CD4-positive, alpha-beta T cell treated with Interleukin-15 for 1 hour (primary cell): ENCODE results near the gene PKD2L1.
"Not testable (repeated sequence)": the region's sequence is repeated elsewhere in the genome, so short reads cannot be mapped to it uniquely, and the experiment has no call there.

Source experiments
- DNase-seq: peaks from one replicate; pipeline ENCODE4 v3.0.0-alpha.2; 2020

The PKD2L1 gene

GRCh38 chr10:100330079-100330478 is at the start of gene PKD2L1:
Gene PKD2L1 (minus strand): TSS chr10:100330228. CDS start chr10:100330103, 125 bp downstream.
- DNase-seq, result no peak

DNA sequence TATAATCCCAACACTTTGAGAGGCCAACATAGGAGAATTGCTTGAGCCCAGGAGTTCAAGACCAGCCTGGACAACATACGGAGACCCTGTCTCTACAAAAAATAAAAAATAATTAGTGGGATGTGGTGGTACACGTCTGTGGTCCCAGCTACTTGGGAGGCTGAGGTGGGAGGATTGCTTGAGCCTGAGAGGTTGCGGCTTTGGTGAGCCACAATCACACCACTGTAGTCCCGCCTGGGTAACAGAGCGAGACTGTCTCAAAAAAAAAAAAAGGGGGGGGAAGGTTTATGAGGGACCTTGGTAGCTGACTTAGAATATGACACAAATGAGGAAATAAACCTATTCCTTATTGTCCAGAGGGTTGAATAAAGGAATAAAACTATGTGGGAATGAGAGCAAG is 47.8 kb upstream of the PKD2L1 start:
- no peak for DNase-seq

DNA sequence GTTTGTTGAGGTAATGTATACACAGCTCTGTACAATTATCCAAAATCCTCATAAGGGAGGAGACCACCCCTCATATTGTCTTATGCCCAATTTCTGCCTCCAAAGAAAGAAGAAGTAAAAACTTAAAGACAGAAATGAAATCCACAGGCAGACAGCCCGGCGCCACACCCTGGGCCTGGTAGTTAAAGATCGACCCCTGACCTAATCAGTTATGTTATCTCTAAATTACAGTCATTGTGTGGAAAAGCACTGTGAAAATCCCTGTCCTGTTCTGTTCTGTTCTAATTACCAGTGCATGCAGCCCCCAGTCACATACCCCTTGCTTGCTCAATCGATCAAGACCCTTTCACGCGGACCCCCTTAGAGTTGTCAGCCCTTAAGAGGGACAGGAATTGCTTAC is 46.6 kb upstream of the PKD2L1 start:
- not testable (repeated sequence) for DNase-seq

DNA sequence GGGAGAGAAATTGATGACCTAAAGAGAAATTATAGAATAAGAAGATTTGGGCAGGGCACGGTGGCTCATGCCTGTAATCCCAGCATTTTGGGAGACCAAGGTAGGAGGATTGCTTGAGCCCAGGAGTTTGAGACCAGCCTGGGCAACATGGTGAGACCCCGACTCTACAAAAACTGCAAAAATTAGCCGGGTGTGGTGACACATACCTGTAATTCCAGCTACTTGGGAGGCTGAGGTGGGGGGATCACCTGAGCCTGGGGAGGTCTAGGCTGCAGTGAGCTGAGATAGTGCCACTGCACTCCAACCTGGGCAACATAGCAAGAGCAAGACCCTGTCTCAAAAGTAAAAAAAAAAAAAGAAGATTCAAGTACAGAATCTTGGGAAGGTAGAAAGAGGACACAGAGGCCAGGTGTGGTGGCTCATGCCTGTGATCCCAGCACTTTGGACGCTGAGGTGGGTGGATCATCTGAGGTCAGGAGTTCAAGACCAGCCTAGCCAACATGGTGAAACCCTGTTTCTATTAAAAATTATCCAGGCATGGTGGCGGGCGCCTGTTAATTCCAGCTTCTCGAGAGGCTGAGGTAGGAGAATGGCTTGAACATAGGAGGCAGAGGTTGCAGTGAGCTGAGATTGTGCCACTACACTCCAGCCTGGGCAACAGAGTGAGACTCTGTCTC is 44.8 kb upstream of the PKD2L1 start:
- DNase-seq, result not testable (repeated sequence)

GRCh38 chr10:100374200-100374655 is 44.2 kb upstream of the PKD2L1 start:
- no peak for DNase-seq

DNA sequence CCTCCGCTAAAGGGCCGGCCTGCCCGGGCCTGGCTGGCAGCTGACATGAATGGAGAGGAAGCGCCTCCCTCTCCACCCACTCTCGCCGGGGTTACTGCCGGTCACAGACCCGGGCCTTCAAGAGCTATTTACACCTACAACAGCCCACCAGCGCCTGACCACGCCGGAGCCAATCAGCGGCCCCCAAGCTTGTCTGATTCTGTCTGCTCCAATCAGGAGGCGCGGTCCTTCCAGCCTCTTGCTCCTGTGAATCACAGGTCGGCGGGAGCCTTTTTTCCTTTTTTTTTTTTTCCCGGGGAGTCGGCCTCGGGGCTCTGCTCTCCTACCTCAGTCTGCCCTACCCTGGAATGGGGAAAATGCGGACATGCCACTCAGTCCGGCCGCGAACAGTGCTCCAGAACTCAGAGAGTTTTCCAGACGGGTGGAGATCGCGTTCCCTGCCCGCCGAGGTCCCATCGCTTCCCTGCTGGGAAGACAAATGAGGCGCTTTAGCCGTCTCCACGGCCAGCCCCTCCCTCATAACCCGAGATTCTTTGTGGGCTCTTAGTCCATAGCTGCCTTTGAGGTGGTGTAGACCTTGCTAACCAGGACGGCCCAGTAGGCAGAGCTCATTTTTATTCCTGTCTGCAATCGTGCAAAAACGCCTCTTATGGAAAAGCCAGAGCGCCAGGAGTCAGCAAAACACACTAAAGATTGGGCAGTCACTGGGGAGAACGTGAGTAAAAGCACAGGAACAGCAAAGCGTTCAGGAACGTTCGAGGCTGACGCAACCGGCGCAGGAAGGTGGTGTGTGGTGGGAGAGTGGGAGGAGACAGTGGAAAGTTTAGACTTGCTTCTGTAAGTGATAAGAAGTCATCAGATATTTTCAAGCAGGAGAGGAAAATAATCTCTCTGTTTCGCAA is 43.5 kb upstream of the PKD2L1 start:
- peak; percentile 93 for DNase-seq

DNA sequence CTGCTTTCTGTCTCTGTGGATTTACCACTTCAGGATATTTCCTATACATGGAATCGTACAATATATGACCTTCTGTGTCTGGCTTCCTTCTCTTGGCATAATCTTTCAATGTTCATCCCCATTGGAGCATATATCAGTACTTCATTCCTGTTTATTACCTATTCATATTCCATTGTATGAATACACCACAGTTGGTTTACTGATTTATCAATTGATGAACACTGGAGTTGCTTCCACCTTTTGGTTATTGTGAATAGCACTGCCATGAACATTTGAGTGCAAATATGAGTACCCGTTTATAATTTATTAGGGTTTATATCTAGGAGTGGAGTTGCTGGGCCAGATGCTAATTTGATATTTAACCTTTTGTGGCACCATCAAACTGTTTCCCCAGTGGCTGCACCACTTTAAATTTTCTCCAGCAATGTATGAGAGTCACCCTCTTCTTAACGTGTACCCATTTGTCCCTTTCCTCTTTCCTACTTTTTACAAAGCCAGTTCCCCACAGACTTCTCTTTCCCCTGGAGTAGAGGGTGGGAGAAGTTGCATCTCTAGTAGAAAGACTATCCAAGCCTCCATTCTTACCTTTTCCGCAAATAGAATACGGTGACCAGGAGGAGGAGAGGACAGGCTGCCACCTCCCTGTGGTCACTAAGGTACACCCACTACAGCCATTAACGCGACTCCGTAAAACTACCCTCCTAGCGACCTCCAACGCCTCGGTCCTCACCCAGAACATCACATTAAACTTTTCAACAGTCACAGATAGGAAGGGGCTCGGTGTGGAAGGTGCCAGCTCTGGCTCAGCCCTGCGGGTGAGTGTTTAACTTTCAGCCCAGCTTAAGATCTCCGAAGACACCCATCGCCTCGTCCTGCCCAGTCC is 42.6 kb upstream of the PKD2L1 start:
- DNase-seq, result no peak

DNA sequence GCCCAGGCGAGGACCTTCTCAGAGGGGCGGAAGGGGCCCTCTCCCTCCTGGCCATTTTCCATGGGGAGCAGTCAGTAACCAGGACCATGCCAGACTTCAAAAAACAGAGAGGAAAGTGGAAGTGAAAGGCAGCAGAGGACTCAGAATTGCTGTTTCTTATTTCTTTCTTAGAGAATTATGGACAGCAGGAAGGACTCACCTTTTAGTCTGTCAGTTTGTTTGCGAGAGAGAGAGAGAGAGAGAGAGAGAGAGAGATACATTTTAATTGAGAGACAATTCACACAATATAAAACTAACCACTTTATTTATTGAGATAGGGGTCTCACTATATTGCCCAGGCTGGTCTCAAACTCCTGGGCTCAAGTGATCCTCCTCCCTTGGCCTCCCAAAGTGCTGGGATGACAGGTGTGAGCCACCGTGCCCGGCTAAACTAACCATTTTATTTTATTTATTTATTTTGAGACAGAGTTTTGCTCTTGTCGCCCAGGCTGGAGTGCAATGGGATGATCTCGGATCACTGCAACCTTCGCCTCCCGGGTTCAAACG is 41.5 kb upstream of the PKD2L1 start:
- no peak for DNase-seq

DNA sequence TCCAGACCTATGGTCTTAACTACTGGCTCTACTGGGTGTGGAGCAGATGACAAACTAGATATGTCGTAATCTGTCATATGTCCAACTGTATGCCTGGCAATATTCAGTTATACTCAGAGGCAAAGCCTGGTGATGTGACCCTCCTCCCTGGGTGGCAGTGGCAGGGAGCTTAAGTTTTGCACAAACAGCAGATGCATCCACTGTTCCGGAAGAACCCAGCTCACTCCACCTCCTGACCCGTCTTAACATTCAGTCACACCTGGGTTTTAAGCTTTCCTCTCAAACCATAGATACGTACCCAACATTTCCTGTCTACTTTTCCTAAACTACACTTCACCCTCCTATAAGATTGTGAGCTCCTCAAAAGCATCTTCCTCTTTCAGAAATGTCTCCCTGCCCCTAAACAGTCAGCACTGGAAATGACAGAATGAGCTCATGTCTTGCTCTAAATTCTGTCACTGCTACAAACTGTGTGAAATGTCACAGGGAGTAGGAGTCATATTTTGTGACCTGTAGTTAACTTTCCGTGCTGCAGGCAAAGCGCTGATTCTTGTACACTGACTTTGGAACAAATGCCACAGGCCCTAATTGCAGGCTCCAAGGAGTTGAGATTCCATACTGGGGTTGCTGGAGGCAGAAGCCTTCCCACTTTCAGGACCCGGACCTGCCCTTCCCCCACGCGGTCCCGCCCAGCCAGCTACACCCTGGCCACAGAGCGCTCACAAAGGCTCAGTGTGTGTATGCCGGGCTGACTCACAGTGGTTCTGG is 40.9 kb upstream of the PKD2L1 start:
- DNase-seq, result peak; percentile 55

GRCh38 chr10:100368721-100369120 is 38.7 kb upstream of the PKD2L1 start:
- no peak for DNase-seq

- no peak for DNase-seq
These were observed 34.8 kb upstream of the PKD2L1 start for GRCh38 chr10:100364735-100365391.

GRCh38 chr10:100364175-100364574 is 34.1 kb upstream of the PKD2L1 start:
- DNase-seq, result no peak

GRCh38 chr10:100362570-100363496 is 32.8 kb upstream of the PKD2L1 start:
- no peak for DNase-seq

DNA sequence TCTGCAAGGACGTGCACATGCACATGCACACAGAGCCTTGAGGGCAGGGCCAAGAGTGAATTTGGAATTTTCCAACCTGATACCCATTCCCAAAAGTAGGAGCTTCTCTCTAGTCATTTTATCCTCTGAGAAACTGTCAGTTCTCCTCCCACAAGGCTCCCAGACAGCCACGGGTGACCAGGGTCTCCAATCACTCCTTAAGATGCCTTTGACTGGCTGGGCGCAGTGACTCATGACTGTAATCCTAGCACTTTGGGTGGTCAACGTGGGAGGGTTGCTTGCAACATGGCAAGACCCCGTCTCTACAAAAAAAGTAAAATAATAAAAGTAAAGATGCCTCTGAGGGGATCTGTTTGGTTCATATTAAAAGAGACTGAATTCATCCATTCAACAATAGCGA is 30.2 kb upstream of the PKD2L1 start:
- DNase-seq, result no peak

DNA sequence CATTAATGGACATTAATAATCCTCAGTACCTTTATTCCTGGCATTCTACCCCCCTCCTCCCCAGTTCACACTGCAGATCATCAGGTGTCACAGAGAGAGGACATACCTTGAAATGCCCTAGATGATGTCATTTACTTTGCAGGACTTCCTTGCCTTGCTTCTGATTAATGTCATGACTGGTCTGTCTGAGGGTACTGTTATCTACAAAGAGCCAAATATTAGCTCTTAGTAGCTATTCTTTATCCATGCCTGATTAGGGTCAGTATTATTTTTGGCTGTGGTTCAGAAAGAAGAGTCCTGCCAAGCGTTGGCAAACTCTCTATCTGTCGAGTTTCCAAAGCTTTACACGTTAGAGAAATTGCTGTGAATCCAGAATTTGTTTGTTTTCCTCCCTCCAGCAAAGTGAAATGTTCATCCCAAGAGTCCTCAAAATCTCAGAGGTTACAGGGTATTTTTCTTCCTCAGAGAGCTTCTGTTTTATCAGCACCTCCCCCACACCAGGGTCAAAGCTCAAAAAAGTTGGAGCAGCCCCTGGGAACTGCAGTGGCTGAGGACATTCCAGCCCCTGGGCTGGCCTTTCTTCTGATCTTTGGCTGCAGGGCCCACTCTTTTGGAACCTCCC is 29.6 kb upstream of the PKD2L1 start:
- no peak for DNase-seq

DNA sequence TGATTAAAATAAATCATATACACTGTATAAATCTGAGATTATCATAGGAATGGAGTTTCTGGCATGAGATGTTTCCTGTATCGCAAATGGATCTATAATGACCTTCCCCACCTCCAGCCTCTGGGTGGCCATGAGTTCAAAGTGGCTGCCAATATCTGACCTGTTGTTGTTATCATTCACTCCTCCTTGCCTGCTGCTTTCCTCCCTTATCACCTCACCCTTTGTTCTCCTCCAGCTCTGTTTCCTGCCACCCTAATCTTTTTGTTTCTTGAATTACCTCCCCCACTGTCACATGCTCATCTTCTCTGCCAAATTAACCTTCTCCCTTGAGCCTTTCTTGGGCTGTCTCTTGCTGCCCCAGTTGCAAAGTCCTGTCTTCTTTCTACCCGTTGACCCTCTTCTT is 29.0 kb upstream of the PKD2L1 start:
- DNase-seq, result no peak

- DNase-seq, result no peak
These were observed 27.2 kb upstream of the PKD2L1 start for GRCh38 chr10:100357059-100357858.

- no peak for DNase-seq
These were observed 26.3 kb upstream of the PKD2L1 start for GRCh38 chr10:100356067-100357017.
